H1 (cell line): ENCODE results near the gene PCED1B. TPM values are rescaled to one million over a fixed set of nuclear protein-coding genes. Genes with fewer than 3 reads are reported as not detected.

Experiments used
- BRCA1 ChIP-seq: IDR thresholded peaks from 2 replicates; pipeline ENCODE4 v1.6.1; 2012; ENCODE audit warnings: low read depth, low read length, improper control_type of control experiment
- MAFK ChIP-seq: IDR thresholded peaks from 2 replicates; pipeline ENCODE4 v1.6.1; 2012; ENCODE audit warnings: low read depth, mild to moderate bottlenecking, improper control_type of control experiment, low read length
- PHF8 ChIP-seq: fragments of 200-600 bp; sonication (generic); conservative IDR thresholded peaks from 2 replicates; pipeline ENCODE4 v1.7.1; 2012; ENCODE audit warnings: low read depth, mild to moderate bottlenecking, inconsistent platforms, low read length, moderate library complexity
- polyA plus RNA-seq, 7 experiments: library from polyadenylated mRNA; depleted of rRNA in 3 of 7; stranded (reverse) in 5 of 7; unstranded in 2 of 7; fragments of >200 nt in 5 of 7; fragments of 200-250 nt in 2 of 7; gene quantifications; 1 replicate in 5 of 7; 2 replicates in 1 of 7; 4 replicates in 1 of 7; pipeline versions ENCODE4 v1.2.1 to v1.2.3, GENCODE V29; 2011 to 2013; ENCODE audit warnings: missing spikeins in 2 of 7, mixed read lengths in 2 of 7
- total RNA-seq: library from RNA; stranded (reverse); fragmentation: NEBNext Ultra II Directional; extraction: Animal tissue kit (Norgen Biotek cat#: 25700); gene quantifications from 2 replicates; pipeline ENCODE4 v1.2.1, GENCODE V29; 2021

The PCED1B gene
- total and polyA plus RNA-seq, 2 of the 8 experiments (the other 6 are each of a cell fraction or from before 2014, with no cell fraction given), result 4.7 to 5.4 TPM

DNA sequence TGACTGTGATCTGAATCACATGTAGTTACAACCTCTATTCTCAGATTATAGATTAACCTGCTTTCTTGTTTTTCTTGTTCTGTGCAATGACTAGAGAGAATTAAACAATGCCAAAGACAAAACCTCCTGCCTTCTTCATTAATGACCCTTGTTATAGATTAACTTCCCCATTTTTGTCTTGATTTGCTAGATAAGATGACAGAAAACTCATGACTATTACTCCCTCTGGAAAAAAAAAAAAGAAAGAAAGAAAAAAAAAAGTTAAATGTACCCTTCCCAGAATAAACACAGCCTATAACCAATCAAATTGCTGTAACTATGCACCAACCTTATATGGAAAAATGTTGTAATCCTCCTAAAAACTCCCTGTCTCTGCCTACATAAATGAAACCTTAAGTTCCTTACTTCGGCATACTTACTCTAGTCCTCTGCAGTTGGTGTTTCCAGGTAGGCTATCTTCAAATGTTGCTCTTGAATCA, 41.1 kb upstream of the PCED1B start (continued):
- no peak for TF ChIP-seq BRCA1
- TF ChIP-seq PHF8, result no peak
- no peak for TF ChIP-seq MAFK
